Naive B cell (primary cell): ENCODE measurements around the gene MPP2. TPM values are rescaled to one million over a fixed set of nuclear protein-coding genes. Genes with fewer than 3 reads are reported as not detected.
A peak's percentile ranks its signal among the peaks of the same experiment; 100 is the strongest.

Source experiments
- ATAC-seq, 2 donors: fragments of 150-1000 bp; cut with Tn5 transposase; 2 replicates each; pipeline ENCODE4 v1.10.0; 2021; ENCODE audit warnings: low read depth in 2 of 2, mild to moderate bottlenecking in 2 of 2, moderate library complexity in 2 of 2
- DNase-seq: peaks from one replicate; pipeline ENCODE4 v3.0.0; 2022
- H3K27ac Mint-ChIP-seq, 6 donors: one replicate each; pipeline ENCODE4 v1.8.0; 2020 to 2022; ENCODE audit warnings: mild to moderate bottlenecking in 6 of 6, mixed read lengths in 6 of 6, moderate library complexity in 5 of 6, inconsistent platforms in 2 of 6
- H3K27me3 Mint-ChIP-seq, 3 donors: one replicate each; pipeline ENCODE4 v1.8.0; 2021 to 2022; ENCODE audit warnings: mixed read lengths in 3 of 3, mild to moderate bottlenecking in 1 of 3
- H3K36me3 Mint-ChIP-seq, 2 donors: one replicate each; pipeline ENCODE4 v1.8.0; 2020 to 2022; ENCODE audit warnings: mixed read lengths in 2 of 2, inconsistent platforms in 1 of 2, mild to moderate bottlenecking in 1 of 2
- H3K4me1 Mint-ChIP-seq, 3 donors: one replicate each; pipeline ENCODE4 v1.8.0; 2020 to 2022; ENCODE audit warnings: mixed read lengths in 3 of 3, inconsistent platforms in 1 of 3, mild to moderate bottlenecking in 1 of 3, moderate library complexity in 1 of 3
- H3K4me3 Mint-ChIP-seq, 8 donors: one replicate each; pipeline ENCODE4 v1.8.0; 2020 to 2022; ENCODE audit warnings: mild to moderate bottlenecking in 8 of 8, mixed read lengths in 8 of 8, moderate library complexity in 8 of 8, inconsistent platforms in 2 of 8
- H3K9me3 Mint-ChIP-seq, 7 donors: one replicate each; pipeline ENCODE4 v1.8.0; 2020 to 2022; ENCODE audit warnings: mixed read lengths in 7 of 7, mild to moderate bottlenecking in 5 of 7, inconsistent platforms in 2 of 7, moderate library complexity in 1 of 7
- polyA plus RNA-seq, 6 donors: library from polyadenylated mRNA; unstranded; fragments of 300-500 nt; fragmentation: Illumina TruSeq; gene quantifications; one replicate each; pipeline ENCODE4 v1.2.3, GENCODE V29; 2021; ENCODE audit warnings: low read depth in 6 of 6

MPP2 gene
- polyA plus RNA-seq, 6 donors from 2014 or later, result 0.18 TPM; not detected in 5

DNA sequence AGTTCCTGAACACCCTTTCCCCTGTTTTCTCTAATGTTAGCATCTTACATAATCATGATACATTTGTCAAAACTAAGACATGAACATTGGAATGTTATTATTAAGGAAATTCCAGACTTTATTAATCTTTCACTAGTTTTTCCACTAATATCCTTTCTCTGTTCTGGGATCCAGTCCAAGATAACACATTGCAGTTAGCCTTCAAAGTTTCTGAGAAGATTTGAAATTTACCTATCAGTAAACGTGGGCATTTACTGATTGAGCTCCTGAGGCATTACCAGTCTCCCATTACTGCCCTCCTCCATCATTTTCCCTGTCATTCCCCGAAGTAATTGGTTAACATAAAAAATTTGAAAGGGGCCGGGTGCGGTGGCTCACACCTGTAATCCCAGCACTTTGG, 66.1 kb downstream of the MPP2 start:
- peaks cover 0 to 7% (median 0%) of the 10 kb centered on the region in 3 donors for H3K4me1 Mint-ChIP-seq
- DNase-seq (no peak), ATAC-seq (no peak)
- peaks cover 0 to 7% of the 10 kb centered on the region in 2 donors for H3K36me3 Mint-ChIP-seq
- peaks cover 13 to 33% (median 21%) of the 10 kb centered on the region in 3 donors for H3K27me3 Mint-ChIP-seq
- no peak overlapping the region for H3K4me3 Mint-ChIP-seq
- H3K27ac Mint-ChIP-seq, result no peak overlapping the region
- peaks cover 0 to 5% (median 0%) of the 10 kb centered on the region in 7 donors for H3K9me3 Mint-ChIP-seq

DNA sequence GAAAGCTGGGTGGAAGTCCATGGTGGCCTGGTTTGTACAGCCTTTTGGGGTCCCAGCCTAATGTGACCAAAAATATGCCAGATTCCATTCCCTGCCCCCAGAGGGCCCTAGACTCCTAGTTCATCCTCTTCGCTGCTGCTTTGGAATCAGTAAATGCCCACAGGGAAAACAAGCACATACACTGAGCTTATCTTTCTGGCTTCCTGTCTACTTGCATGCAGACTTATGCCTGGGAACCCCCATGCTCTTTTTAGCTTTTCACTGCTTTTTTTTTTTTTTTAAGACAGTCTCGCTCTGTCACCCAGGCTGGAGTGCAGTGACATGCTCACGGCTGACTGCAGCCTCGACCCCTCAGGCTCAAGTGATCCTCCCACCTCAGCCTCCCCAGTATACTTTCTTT, 66.5 kb downstream of the MPP2 start:
- peaks cover 0 to 4% (median 0%) of the 10 kb centered on the region in 3 donors for H3K4me1 Mint-ChIP-seq
- ATAC-seq, result peak in 1 of 2 donors; percentile 42
- no peak overlapping the region for H3K4me3 Mint-ChIP-seq
- peaks cover 12 to 34% (median 26%) of the 10 kb centered on the region in 3 donors for H3K27me3 Mint-ChIP-seq
- no peak overlapping the region for H3K27ac Mint-ChIP-seq
- H3K36me3 Mint-ChIP-seq, result peaks cover 0 to 7% of the 10 kb centered on the region in 2 donors
- H3K9me3 Mint-ChIP-seq, result peaks cover 0 to 5% (median 0%) of the 10 kb centered on the region in 7 donors
- no peak for DNase-seq

DNA sequence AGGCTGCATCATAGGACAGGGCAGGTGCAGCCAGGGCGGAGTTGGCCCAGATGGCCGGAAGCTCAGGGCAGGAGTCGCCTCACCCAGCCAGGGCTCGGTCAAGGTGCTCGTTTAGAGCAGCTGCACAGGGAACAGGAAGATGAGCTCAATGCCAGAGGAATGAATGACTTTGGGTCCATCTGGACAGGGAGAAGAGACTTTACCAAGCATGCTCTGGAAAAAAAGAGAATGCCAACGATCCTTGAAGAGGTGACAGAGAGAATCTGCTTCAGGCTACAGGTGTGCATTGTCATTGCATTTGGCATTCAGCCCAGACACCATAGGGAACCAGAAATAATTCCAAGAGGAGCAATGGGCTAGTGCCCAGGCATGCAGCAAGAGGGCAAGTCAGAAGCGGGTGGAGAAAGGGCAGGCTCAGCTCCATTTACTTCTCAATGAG, 67.6 kb downstream of the MPP2 start:
- DNase-seq (no peak), ATAC-seq (no peak)
- no peak overlapping the region for H3K27ac Mint-ChIP-seq
- H3K36me3 Mint-ChIP-seq, result peaks cover 0 to 7% of the 10 kb centered on the region in 2 donors
- peaks cover 12 to 42% (median 32%) of the 10 kb centered on the region in 3 donors for H3K27me3 Mint-ChIP-seq
- H3K4me3 Mint-ChIP-seq, result no peak overlapping the region
- peaks cover 0 to 4% (median 0%) of the 10 kb centered on the region in 3 donors for H3K4me1 Mint-ChIP-seq
- H3K9me3 Mint-ChIP-seq, result peaks cover 0 to 5% (median 0%) of the 10 kb centered on the region in 7 donors

DNA sequence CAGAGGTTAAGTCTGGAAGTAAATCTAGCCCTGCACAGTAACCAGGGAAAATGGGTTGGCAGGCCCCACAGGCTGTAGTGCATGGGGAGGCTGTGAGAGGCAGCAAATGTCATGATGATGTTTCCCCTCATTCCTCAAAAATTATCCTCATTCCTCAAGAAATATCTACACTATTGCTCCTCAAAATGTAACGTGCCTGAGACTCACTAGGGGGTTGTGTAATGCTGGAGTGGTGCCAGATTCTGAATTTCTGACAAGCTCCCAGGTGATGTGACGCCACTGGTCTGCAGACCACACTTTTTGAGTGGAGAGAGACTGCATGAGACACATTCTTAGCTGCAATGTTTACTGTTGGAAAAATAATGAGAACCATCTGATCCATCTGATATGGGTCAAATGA, 73.2 kb downstream of the MPP2 start:
- ATAC-seq (no peak), DNase-seq (no peak)
- Mint-ChIP-seq H3K36me3 (peaks cover 0 to 11% of the 10 kb centered on the region in 2 donors), H3K4me3 (peak overlapping the region in 7 of 8 donors; percentile 52 to 89 (median 72)), H3K27me3 (peaks cover 48 to 71% (median 58%) of the 10 kb centered on the region in 3 donors), H3K4me1 (peaks cover 7 to 14% (median 13%) of the 10 kb centered on the region in 3 donors), H3K27ac (no peak overlapping the region), H3K9me3 (no peaks in the 10 kb centered on the region)

DNA sequence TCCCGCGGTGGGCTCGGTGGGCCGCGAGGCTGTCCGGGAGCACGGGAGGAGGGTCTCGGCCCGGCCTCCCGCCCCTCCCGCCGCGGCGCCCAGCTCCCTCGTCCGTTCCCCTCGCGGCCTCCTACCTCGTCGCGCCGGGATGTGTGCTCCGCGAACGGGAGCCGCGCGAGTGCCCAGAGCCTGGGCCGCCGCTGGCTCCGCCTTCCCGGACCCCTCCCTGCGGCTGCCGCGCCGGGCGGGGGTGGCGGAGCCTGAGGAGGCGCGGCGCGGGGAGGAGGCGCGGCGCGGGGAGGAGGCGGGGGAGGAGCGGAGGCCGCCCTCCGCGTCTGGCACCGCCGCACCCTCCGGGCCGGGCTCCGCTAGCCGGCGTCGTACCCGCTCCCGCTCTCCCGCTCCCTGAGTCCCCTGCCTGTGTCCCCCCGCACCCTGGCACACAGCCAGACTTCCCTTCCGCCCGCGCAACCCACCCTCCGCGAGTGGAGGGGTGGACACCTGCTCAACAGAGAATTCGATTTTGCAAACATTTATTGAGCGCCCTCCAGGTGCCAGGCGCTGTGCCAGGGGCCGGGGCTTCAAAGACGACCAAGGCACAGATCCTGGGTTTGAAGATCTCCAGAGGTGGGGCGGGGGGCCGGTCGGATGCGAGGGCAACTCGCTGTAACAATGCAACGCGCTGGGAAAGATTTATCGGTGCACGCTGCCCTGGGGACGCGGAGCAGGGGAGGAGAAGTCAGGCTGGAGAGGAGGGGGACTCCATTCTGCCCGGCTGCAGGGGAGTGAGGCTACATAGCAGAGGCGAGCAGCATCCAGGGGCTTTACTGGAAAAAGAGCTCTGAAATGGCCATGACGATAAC, 74.1 kb downstream of the MPP2 start, which contains the start of gene MPP3:
TSS of gene MPP3 (minus strand) at position 171 of the 854 bp plus-strand sequence. CDS start 1,240 bp downstream, outside the sequence.
- no peak within 1 kb of the TSS for H3K27ac Mint-ChIP-seq
- DNase-seq, result peak; percentile 12
- peaks cover 0 to 11% of the 10 kb centered on the region in 2 donors for H3K36me3 Mint-ChIP-seq
- H3K4me1 Mint-ChIP-seq, result peaks cover 7 to 14% (median 13%) of the 10 kb centered on the region in 3 donors
- no peaks in the 10 kb centered on the region for H3K9me3 Mint-ChIP-seq
- peaks cover 48 to 76% (median 64%) of the 10 kb centered on the region in 3 donors for H3K27me3 Mint-ChIP-seq
- peak; percentile 62 to 74 for ATAC-seq
- H3K4me3 Mint-ChIP-seq, result peak within 1 kb of the TSS; percentile 67 to 89 (median 86)

DNA sequence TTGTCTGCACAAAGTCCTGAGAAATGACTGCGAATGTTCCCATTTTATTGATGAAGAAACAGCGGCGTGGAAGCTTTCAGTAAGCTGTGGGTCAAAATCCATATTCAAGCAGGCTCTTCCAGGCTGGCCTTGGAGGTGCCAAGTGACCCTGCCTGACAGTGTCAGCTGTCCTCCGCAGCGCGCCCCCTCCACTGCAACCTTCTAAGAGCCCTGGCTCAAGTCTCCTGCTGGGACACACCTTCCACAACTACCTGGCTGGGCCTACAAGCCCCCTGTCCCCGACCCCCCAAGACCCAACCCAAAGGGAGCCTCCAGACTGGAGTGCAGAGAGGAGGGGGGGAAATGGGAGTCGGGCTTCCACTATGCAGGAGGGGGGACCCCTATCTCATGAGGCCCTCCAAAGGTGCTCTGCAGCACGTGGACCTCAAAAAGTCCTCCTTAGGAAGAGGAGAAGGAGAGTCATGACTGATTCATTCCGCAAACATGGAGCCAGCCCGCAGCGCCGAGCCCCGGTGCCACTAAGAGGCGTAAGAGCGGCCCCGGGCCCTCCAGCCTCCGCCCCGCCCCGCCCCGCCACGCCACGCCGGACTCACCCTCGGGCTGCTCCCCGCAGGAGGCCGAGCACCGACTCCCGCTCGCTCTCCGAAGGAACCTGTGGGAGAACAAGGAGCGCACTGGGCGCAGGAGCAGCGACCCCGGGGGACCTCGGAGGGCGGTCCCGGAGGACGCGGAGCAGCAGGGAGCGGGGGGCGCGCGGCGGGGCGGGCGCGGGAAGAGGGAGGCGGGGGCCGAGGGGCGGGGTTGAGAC, 75.0 kb downstream of the MPP2 start:
- Mint-ChIP-seq H3K27me3 (peaks cover 45 to 76% (median 64%) of the 10 kb centered on the region in 3 donors), H3K36me3 (peaks cover 0 to 11% of the 10 kb centered on the region in 2 donors), H3K27ac (no peak overlapping the region), H3K4me3 (peak overlapping the region; percentile 67 to 87 (median 82)), H3K9me3 (no peaks in the 10 kb centered on the region), H3K4me1 (peaks cover 7 to 14% (median 13%) of the 10 kb centered on the region in 3 donors)
- no peak for DNase-seq
- ATAC-seq, result peak; percentile 36 to 41

DNA sequence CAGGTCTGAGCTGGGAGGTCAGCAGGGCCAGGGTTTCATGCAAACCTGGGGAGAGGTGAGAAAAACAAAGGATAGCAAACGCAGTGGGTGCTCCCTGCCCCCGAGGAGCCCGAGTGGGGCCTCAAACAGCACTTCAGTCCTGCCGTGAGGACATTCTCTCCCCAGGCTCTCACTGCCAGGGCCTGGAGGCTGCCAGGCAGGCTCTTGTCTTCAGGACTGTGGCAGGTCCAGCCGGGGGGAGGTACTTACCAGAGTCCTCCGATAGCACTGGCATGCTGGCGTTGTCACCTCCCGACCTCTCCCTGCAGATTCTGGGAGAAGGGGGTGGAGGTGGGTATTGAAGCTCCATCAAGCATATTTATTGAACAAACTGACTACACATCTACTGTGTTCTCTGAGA, 75.7 kb downstream of the MPP2 start:
- Mint-ChIP-seq H3K4me1 (peaks cover 7 to 14% (median 13%) of the 10 kb centered on the region in 3 donors), H3K4me3 (peak overlapping the region; percentile 9 to 84 (median 76)), H3K9me3 (no peaks in the 10 kb centered on the region), H3K27ac (no peak overlapping the region), H3K36me3 (peaks cover 0 to 11% of the 10 kb centered on the region in 2 donors), H3K27me3 (peaks cover 45 to 73% (median 64%) of the 10 kb centered on the region in 3 donors)
- no peak for DNase-seq
- no peak for ATAC-seq

DNA sequence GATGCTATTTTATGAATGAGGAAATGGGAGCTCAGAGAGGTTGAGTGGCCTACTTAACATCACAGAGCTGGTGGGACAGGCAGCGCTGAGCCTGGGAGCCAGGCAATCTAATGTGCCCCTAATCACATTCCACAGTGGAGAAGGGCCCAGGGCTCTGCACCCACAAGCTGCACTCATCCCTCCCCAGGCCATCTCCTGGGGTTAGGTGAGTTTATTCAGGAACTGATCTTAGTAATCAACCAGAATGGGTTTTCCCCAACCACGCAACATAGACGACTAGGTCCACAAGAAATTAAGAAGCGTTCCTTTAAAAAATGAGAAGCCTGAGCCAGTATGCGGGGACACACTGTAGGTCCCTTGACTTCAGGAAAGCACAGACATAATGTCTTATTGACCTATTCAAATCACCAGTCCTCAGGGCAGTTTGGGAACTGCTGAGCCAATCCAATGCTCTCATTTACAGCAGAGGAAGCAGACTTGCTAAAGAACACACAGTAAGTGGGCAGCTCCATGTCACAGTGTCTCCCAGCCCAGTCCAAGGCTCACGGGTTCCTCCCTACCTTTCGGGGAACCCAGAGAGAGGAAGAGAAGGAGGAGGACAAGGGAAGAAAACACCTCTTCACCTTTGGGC, 76.7 kb downstream of the MPP2 start:
- peaks cover 7 to 14% (median 13%) of the 10 kb centered on the region in 3 donors for H3K4me1 Mint-ChIP-seq
- DNase-seq, result no peak
- no peak overlapping the region for H3K27ac Mint-ChIP-seq
- H3K27me3 Mint-ChIP-seq, result peaks cover 39 to 63% (median 56%) of the 10 kb centered on the region in 3 donors
- H3K4me3 Mint-ChIP-seq, result peak overlapping the region in 7 of 8 donors; percentile 6 to 81 (median 76)
- H3K36me3 Mint-ChIP-seq, result peaks cover 0 to 11% of the 10 kb centered on the region in 2 donors
- ATAC-seq, result peak; percentile 27 to 32
- no peaks in the 10 kb centered on the region for H3K9me3 Mint-ChIP-seq

DNA sequence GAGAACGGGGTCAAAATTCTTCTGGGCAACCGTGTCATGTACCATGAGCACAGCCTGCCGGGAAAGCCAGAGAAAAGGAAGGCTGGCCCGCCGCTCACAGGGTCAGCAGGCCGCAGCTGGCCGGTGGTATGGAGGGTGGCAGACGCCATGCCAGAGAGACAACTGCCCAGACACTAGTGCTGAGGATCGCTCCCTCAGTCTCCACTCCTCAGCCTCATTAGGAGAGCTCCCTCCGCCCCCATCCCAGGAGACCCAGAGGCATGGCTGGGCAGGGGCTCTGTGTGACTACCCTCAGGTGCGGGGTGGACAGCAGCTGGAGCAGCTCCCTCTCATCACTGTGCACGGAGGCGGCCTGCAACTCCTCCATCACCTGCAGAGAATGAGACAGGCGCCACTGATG, 77.6 kb downstream of the MPP2 start:
- DNase-seq (no peak), ATAC-seq (no peak)
- peaks cover 39 to 54% (median 52%) of the 10 kb centered on the region in 3 donors for H3K27me3 Mint-ChIP-seq
- peaks cover 0 to 11% of the 10 kb centered on the region in 2 donors for H3K36me3 Mint-ChIP-seq
- no peaks in the 10 kb centered on the region for H3K9me3 Mint-ChIP-seq
- no peak overlapping the region for H3K27ac Mint-ChIP-seq
- peaks cover 7 to 14% (median 13%) of the 10 kb centered on the region in 3 donors for H3K4me1 Mint-ChIP-seq
- no peak overlapping the region for H3K4me3 Mint-ChIP-seq

DNA sequence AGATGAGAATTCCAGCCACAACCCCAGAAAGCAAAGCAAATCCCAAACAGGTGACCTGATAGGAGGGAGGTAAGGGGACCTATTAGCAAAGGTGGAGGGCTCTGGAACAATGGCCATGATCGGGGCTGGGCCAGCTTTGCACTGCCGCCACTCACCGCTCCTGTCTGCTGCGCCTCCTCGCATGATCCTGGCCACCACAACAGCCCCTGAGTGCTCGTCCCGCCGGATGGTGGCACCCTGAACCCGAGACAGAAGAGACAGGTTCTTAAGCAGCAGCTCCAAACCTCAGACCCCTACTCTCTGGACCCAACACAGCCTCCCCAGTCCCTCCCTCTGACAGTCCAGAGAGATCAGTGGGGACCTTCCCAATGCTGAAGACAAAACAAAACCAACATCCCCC, 79.7 kb downstream of the MPP2 start:
- peaks cover 25 to 38% (median 36%) of the 10 kb centered on the region in 3 donors for H3K27me3 Mint-ChIP-seq
- H3K4me1 Mint-ChIP-seq, result peaks cover 0 to 7% (median 3%) of the 10 kb centered on the region in 3 donors
- H3K9me3 Mint-ChIP-seq, result no peaks in the 10 kb centered on the region
- no peak overlapping the region for H3K4me3 Mint-ChIP-seq
- ATAC-seq (no peak), DNase-seq (no peak)
- no peak overlapping the region for H3K27ac Mint-ChIP-seq
- no peaks in the 10 kb centered on the region for H3K36me3 Mint-ChIP-seq

DNA sequence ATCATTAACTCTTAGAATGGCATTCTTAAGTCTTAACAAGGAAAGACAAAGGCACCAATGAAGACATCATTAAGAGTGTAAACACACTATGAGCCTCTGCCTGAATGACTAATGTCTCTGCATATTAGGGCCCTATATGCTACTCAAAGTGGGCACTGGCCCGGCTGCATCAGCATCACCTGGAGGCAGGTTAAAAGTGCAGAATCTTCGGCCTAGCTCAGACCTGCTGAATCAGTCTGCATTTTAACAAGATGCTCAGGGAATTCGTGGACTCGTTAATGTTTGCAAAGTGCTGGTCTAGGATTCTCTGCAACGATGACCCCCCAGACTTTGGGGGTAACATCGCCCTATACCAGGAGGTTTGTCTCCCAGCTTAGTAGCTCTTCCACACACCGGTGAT, 81.1 kb downstream of the MPP2 start:
- H3K27me3 Mint-ChIP-seq, result peaks cover 13 to 25% (median 23%) of the 10 kb centered on the region in 3 donors
- no peak overlapping the region for H3K27ac Mint-ChIP-seq
- peaks cover 0 to 6% (median 0%) of the 10 kb centered on the region in 3 donors for H3K4me1 Mint-ChIP-seq
- DNase-seq (no peak), ATAC-seq (no peak)
- H3K4me3 Mint-ChIP-seq, result no peak overlapping the region
- no peaks in the 10 kb centered on the region for H3K9me3 Mint-ChIP-seq
- no peaks in the 10 kb centered on the region for H3K36me3 Mint-ChIP-seq

DNA sequence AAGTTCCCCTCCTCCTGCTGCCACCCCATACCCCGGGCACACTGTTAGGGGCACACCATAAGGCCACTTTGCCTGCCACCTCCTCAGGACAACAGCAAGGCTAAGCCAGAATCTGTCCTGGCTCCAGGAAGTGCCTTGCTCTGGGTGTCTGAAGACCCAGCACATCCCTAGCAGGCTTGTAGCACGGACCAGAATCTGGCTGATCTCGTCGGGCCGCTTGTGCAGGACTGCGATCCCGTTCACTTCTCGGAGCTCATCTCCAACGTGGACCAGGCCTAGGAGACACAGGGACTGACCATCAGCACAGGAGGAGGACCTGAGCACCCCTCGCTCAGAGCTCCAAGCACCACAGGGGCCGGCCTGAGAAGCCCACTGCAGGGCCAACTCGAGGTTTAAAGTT, 81.8 kb downstream of the MPP2 start:
- DNase-seq (no peak), ATAC-seq (no peak)
- Mint-ChIP-seq H3K27ac (no peak overlapping the region), H3K4me1 (peaks cover 0 to under 1% (median 0%) of the 10 kb centered on the region in 3 donors), H3K36me3 (no peaks in the 10 kb centered on the region), H3K4me3 (no peak overlapping the region), H3K9me3 (no peaks in the 10 kb centered on the region), H3K27me3 (peaks cover 6 to 25% (median 23%) of the 10 kb centered on the region in 3 donors)
